Endothelial cell of umbilical vein (primary cell): ENCODE measurements around the gene SMAD3.

Experiments
- EZH2 ChIP-seq: IDR thresholded peaks from 2 replicates; pipeline ENCODE4 v1.6.1; 2012; ENCODE audit warnings: borderline replicate concordance, low read depth, mild to moderate bottlenecking, moderate library complexity, low read length, inconsistent platforms; ENCODE audit not compliant: severe bottlenecking
- FOS ChIP-seq: IDR thresholded peaks from 2 replicates; pipeline ENCODE4 v1.6.1; 2011; ENCODE audit warnings: mild to moderate bottlenecking, low read length, moderate library complexity, borderline replicate concordance; ENCODE audit not compliant: insufficient read depth
- GATA2 ChIP-seq: IDR thresholded peaks from 2 replicates; pipeline ENCODE4 v1.7.0; 2011; ENCODE audit warnings: low read depth, mild to moderate bottlenecking, moderate library complexity, mixed read lengths, low read length; ENCODE audit not compliant: insufficient read length, insufficient read depth
- JUN ChIP-seq: IDR thresholded peaks from 2 replicates; pipeline ENCODE4 v1.6.1; 2011; ENCODE audit warnings: borderline replicate concordance, low read depth; ENCODE audit not compliant: insufficient read length, insufficient read depth
- MYC ChIP-seq: IDR thresholded peaks from one replicate; pipeline ENCODE4 v1.6.1; 2011; ENCODE audit warnings: mild to moderate bottlenecking, low read depth, low read length
- POLR2A ChIP-seq: IDR thresholded peaks from 2 replicates; pipeline ENCODE4 v1.6.1; 2012; ENCODE audit warnings: low read depth, mild to moderate bottlenecking, control low read depth, low read length
- POLR2AphosphoS5 ChIP-seq: IDR thresholded peaks from 2 replicates; pipeline ENCODE4 v1.6.1; 2012; ENCODE audit warnings: low read depth, mild to moderate bottlenecking, control low read depth, low read length, moderate library complexity; ENCODE audit not compliant: insufficient read depth
- TF ChIP-seq, protein P1 (sequence below), 2 donors: IDR thresholded peaks; 1 replicate in 1 of 2; 2 replicates in 1 of 2; pipeline ENCODE4 v1.5.1; 2011; ENCODE audit warnings: low read length in 2 of 2, mild to moderate bottlenecking in 2 of 2, moderate library complexity in 2 of 2, control low read depth in 1 of 2, inconsistent platforms in 1 of 2, low read depth in 1 of 2; ENCODE audit not compliant: insufficient read depth in 1 of 2; ENCODE audit errors: extremely low read depth in 1 of 2
- TF ChIP-seq, protein P2 (sequence below): IDR thresholded peaks from 2 replicates; pipeline ENCODE4 v1.6.1; 2011; ENCODE audit not compliant: insufficient read depth, insufficient read length

DNA sequence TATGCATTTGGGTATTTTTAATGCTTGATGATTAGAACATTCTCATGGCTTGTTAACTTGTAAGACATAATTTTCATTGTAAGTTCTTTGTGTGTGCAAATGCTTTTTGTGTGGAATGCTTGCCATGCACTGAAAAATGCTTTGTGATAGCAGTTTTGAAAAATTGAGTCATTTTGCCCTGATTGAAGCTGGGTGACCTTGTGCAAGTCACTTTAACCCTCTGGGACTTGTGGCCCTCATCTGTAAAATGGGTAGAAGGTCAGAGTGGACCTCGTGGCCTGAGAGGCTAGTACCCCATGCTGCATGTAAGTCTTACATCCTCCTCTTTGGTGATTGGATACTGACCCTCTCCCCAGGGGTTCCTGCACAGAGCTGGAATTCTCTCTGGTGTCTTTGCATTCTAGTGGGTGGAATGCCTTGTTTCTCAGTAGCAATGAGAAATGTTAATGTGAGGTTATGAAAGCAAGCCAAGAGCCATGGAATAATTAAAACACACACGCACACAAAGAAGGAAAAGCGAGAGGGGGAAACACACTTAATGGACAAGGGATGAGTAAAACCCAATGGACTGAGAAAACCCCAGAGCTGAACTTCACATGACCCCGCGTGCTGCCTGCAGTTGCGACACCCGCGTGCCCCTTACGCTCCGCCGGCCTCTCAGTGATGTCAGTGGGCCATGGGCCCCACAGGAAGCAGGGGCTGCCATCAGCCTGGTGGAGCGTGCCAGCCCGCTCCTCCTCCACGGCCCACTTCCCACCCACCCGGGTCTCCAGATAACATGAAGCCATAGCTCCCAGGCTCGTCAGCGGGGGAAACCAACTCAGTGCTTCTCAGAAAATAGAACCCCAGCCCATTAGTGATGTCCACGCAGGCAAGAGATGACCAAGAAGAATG is 44.0 kb downstream of the SMAD3 start:
- TF ChIP-seq POLR2A = no peak
- no peak for TF ChIP-seq EZH2
- peak; percentile 64 for TF ChIP-seq POLR2AphosphoS5
- TF ChIP-seq, protein P1, sequence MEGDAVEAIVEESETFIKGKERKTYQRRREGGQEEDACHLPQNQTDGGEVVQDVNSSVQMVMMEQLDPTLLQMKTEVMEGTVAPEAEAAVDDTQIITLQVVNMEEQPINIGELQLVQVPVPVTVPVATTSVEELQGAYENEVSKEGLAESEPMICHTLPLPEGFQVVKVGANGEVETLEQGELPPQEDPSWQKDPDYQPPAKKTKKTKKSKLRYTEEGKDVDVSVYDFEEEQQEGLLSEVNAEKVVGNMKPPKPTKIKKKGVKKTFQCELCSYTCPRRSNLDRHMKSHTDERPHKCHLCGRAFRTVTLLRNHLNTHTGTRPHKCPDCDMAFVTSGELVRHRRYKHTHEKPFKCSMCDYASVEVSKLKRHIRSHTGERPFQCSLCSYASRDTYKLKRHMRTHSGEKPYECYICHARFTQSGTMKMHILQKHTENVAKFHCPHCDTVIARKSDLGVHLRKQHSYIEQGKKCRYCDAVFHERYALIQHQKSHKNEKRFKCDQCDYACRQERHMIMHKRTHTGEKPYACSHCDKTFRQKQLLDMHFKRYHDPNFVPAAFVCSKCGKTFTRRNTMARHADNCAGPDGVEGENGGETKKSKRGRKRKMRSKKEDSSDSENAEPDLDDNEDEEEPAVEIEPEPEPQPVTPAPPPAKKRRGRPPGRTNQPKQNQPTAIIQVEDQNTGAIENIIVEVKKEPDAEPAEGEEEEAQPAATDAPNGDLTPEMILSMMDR (IDR thresholded peaks at IDR 0.05; ENCODE audit: extremely low read depth in 1 of 2, insufficient read depth in 1 of 2, low read depth in 1 of 2, low read length in 2 of 2) = no peak
- TF ChIP-seq, protein P2, sequence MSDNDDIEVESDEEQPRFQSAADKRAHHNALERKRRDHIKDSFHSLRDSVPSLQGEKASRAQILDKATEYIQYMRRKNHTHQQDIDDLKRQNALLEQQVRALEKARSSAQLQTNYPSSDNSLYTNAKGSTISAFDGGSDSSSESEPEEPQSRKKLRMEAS = no peak
- TF ChIP-seq GATA2 = no peak
- TF ChIP-seq MYC = peak; percentile 56
- TF ChIP-seq JUN = peak; percentile 49
- peak; percentile 27 for TF ChIP-seq FOS
